Activated naive CD8-positive, alpha-beta T cell treated with anti-CD3 and anti-CD28 coated beads, Interleukin-2, amount 50 U/mL, for 24 hours (primary cell): ENCODE data around the gene FIGNL1.
A peak's percentile ranks its signal among the peaks of the same experiment; 100 is the strongest.

Experiments
- ATAC-seq: fragments of 150-1000 bp; cut with Tn5 transposase; one replicate; pipeline ENCODE4 v1.10.0; 2021
- DNase-seq: peaks from one replicate; pipeline ENCODE4 v3.0.0; 2021
- H3K27ac Mint-ChIP-seq: one replicate; pipeline ENCODE4 v1.8.0; 2021; ENCODE audit warnings: mild to moderate bottlenecking, mixed read lengths
- H3K27me3 Mint-ChIP-seq: one replicate; pipeline ENCODE4 v1.8.0; 2021; ENCODE audit warnings: mixed read lengths
- H3K36me3 Mint-ChIP-seq: one replicate; pipeline ENCODE4 v1.8.0; 2021; ENCODE audit warnings: low read depth, mixed read lengths
- H3K4me1 Mint-ChIP-seq: one replicate; pipeline ENCODE4 v1.8.0; 2021; ENCODE audit warnings: mixed read lengths
- H3K4me3 Mint-ChIP-seq: one replicate; pipeline ENCODE4 v1.8.0; 2021; ENCODE audit warnings: mild to moderate bottlenecking, moderate library complexity, mixed read lengths
- H3K9me3 Mint-ChIP-seq: one replicate; pipeline ENCODE4 v1.8.0; 2021; ENCODE audit warnings: mixed read lengths

The FIGNL1 gene

DNA sequence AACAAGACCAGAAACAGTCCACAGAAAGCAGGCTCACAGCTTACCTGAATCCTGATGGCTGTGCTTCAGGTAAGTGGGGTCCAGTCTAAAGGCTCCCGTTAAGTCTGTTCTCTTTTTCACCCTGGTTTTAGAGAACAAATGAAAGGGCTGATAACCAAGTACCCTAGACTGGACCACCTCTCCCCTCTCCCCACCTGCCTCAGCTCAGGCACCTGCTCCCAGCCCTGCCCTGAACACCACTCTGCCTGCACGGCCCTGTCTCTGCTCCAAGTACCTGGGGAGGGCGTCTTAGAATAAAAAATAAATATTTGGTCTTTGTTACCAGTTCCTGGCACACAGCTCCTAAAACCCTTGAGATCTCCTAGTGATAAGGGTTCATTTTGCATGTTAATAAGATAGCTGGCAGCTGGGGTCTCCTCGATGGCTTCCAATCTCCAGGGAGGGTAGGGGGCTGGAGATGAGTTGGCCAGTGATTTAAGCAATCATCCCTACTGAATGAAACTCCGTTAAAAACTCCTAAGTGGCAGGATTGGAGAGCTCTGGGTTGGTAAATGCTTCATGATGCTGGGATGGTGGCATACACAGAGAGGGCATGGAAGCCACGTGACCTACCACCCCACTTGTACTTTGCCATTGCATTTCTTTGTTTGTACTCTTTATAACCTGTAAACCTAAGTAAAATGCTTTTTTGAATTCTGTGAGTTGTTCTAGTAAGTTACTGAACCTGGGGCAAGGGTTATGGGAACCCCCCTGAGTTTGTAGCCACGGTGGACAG, 29.8 kb upstream of the FIGNL1 start:
- Mint-ChIP-seq H3K27me3 (no peaks in the 10 kb centered on the region), H3K4me1 (peaks cover under 1% of the 10 kb centered on the region), H3K27ac (no peak overlapping the region), H3K36me3 (no peaks in the 10 kb centered on the region), H3K4me3 (no peak overlapping the region), H3K9me3 (no peaks in the 10 kb centered on the region)
- ATAC-seq, result no peak
- no peak for DNase-seq

DNA sequence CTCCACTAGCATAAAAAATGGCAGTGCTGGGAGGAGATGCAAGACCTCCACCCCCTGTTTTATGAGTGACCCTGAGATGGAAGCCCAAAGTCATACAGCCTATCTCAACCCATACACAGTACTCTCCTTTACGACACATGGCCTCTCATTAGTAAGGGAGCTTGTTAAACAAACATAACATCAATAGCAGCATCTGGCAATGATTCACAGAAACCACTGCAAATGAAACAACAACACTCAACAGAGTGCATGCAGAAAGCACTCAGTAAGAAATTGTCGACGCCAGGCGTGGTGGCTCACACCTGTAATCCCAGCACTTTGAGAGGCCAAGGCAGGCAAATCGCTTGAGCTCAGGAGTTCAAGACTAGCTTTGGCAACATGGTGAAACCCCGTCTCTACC, 27.5 kb upstream of the FIGNL1 start:
- H3K4me1 Mint-ChIP-seq, result peaks cover 3% of the 10 kb centered on the region
- no peaks in the 10 kb centered on the region for H3K36me3 Mint-ChIP-seq
- H3K27ac Mint-ChIP-seq, result no peak overlapping the region
- ATAC-seq (no peak), DNase-seq (no peak)
- H3K4me3 Mint-ChIP-seq, result no peak overlapping the region
- H3K9me3 Mint-ChIP-seq, result no peaks in the 10 kb centered on the region
- no peaks in the 10 kb centered on the region for H3K27me3 Mint-ChIP-seq

DNA sequence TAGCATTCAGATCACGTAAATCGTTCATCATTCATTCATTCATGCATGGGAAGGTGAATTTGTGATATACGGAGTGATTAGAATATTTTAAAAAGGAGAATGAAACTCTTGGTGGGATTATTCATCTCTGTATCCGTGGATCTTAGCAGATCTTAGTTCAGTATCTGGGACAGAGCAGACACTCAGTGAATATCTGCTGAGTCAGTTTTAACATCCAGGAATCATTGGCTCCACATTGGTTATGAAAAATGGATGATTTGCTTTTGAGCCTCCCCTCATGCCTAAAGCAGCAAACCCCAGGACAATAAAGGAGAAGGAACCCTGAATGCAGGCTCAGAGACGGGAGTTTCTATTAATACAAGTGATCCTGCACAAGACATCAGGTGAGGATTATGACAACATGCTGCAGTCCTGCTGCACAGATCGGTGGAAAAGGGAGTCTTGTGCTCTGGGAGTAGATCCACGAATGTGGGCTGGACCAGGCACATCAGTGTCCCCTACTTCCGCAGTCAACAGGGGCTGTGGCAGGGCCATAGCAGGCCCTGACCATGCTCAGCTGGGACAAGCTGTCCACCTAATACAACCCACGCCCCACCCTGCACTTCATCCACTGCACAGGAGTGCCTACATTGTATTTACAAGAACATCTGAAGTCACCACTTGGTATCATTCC, 26.9 kb upstream of the FIGNL1 start:
- H3K4me3 Mint-ChIP-seq, result no peak overlapping the region
- ATAC-seq, result no peak
- H3K27me3 Mint-ChIP-seq, result no peaks in the 10 kb centered on the region
- H3K4me1 Mint-ChIP-seq, result peaks cover 3% of the 10 kb centered on the region
- no peaks in the 10 kb centered on the region for H3K36me3 Mint-ChIP-seq
- no peak for DNase-seq
- no peak overlapping the region for H3K27ac Mint-ChIP-seq
- no peaks in the 10 kb centered on the region for H3K9me3 Mint-ChIP-seq

- no peak overlapping the region for H3K4me3 Mint-ChIP-seq
- no peaks in the 10 kb centered on the region for H3K27me3 Mint-ChIP-seq
- H3K36me3 Mint-ChIP-seq, result no peaks in the 10 kb centered on the region
- H3K27ac Mint-ChIP-seq, result no peak overlapping the region
- peak; percentile 53 for ATAC-seq
- no peaks in the 10 kb centered on the region for H3K9me3 Mint-ChIP-seq
- peaks cover 3% of the 10 kb centered on the region for H3K4me1 Mint-ChIP-seq
- DNase-seq, result no peak
Measured at GRCh38 chr7:50475340-50475739, 25.2 kb upstream of the FIGNL1 start.

DNA sequence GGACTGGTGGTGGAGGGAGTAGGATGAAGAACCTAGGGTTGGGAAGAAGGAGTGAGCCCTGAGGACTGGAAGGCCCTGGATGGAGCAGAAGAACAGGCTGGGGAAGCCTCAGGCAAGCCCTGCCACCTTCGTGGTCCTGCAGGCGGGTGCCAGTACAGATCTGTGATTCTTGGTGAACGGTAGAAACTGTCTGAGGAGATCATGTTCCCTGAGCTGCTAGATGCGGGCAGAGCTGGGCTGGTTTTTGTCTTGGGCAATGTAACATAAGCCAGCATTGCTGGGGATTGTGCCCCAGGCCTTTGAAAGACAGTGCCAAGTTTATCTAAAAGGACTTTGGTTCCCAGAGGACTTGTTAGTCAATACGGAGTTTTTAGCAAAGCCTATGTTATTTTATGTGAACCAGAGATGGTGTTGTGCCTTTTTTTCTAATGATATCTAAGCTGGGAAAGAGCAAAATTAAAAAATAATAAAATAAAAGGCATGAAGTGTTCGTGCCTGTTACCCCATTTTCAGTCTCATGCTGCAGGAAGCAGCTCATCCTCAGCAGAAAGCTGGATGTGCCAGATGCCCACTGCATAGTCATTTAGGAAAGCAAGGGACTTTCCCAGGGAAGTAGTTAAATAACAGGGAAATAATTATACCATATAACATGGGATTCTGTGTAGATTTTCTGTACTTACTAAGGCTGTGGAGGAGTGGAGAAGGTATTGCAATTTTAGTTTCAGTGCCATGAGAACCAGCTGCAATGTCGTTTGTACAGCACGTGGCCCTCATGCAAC, 24.4 kb upstream of the FIGNL1 start:
- DNase-seq (no peak), ATAC-seq (no peak)
- H3K4me3 Mint-ChIP-seq, result no peak overlapping the region
- H3K36me3 Mint-ChIP-seq, result no peaks in the 10 kb centered on the region
- H3K4me1 Mint-ChIP-seq, result peaks cover 3% of the 10 kb centered on the region
- no peaks in the 10 kb centered on the region for H3K9me3 Mint-ChIP-seq
- H3K27me3 Mint-ChIP-seq, result no peaks in the 10 kb centered on the region
- no peak overlapping the region for H3K27ac Mint-ChIP-seq

- Mint-ChIP-seq H3K4me3 (no peak overlapping the region), H3K27me3 (no peaks in the 10 kb centered on the region), H3K27ac (no peak overlapping the region), H3K9me3 (no peaks in the 10 kb centered on the region), H3K36me3 (no peaks in the 10 kb centered on the region), H3K4me1 (peaks cover 3% of the 10 kb centered on the region)
- ATAC-seq, result no peak
- DNase-seq, result no peak
Measured at GRCh38 chr7:50473531-50473930, 23.4 kb upstream of the FIGNL1 start.

DNA sequence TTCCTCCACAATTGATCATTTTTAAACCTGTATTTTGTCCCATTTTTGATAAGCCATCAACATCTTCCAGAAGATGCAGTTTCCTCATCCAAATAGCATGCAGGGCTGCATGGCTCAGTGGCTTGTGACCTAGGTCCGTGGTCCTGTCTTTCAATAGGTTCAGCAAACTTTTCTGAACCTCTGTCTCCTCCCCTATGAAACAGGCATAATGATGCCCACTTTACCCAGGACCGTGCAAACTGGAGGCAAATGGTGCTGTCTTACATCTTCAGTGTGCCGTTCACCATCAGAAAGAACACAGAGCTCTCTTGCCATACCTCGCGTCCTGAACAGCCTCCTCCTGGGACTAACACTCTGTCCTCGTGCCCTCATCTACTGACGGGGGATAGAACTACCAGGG, 22.3 kb upstream of the FIGNL1 start:
- Mint-ChIP-seq H3K9me3 (no peaks in the 10 kb centered on the region), H3K4me1 (peaks cover 13% of the 10 kb centered on the region), H3K4me3 (no peak overlapping the region), H3K27me3 (peaks cover 2% of the 10 kb centered on the region), H3K27ac (no peak overlapping the region), H3K36me3 (no peaks in the 10 kb centered on the region)
- ATAC-seq (no peak), DNase-seq (no peak)

DNA sequence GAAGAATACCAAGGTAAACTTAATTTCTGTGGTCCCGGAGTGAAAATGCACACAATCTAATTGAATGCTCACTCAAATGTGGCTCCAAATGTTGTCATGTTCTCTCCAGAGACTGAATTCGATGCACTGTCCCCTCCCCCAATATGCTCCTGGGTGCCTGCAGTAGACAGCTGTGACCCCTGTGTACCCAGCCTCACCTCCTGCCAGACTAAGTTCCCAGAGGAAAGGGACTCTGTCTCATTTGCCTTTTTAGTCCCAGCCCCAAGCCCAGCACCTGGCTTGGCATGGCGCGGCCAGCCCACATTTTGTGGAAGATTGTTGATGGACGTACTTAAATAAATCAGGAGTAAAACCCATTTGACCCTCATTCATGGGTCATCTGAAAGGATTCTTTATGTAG, 21.8 kb upstream of the FIGNL1 start:
- Mint-ChIP-seq H3K4me3 (no peak overlapping the region), H3K9me3 (no peaks in the 10 kb centered on the region), H3K36me3 (no peaks in the 10 kb centered on the region), H3K27ac (no peak overlapping the region), H3K4me1 (peaks cover 14% of the 10 kb centered on the region), H3K27me3 (peaks cover 2% of the 10 kb centered on the region)
- no peak for ATAC-seq
- DNase-seq, result no peak

DNA sequence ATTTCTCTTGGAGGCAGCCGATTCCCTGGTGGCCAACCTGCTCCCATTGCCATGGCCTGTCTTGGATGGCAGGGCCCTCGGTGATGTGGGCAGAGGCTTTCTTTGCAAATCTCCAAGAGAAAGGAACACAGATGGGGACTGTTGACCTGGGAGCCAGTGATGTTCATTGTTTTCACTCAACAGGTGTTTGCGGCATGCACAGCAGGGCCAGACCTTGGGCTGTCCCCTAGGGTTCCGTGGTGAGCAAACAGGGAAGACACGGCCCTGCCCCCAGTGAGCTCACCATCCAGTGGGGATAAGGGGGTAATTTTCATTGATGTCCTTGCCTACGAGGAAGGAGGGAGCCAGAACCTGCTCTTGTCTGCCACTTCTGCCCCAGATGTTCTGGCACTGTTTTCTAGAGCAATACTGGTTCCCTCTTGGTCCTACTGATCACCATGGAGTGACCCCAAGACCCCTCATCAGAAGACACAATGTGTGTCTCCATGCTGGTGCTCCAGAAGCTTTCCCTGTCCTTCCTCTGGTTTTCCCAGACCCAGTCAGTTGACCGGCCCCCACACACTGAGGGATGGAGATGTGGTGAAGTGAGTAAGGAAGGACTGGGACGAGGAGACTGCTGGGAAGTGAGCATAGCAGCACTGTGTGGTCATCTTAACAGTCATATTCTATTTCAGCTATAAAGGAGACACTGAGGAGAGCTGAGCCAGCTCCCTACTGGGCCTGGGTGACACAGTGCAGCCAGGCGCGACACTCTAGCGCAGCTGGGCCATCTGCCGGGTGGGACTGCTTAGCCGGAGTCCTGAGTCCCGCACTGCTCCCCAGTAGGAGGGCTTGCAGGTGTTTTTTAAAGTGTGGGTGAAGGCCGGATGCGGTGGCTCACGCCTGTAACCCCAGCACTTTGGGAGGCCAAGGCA, 20.4 kb upstream of the FIGNL1 start:
- ATAC-seq (no peak), DNase-seq (no peak)
- Mint-ChIP-seq H3K4me3 (no peak overlapping the region), H3K27ac (no peak overlapping the region), H3K4me1 (peaks cover 14% of the 10 kb centered on the region), H3K9me3 (no peaks in the 10 kb centered on the region), H3K27me3 (peaks cover 2% of the 10 kb centered on the region), H3K36me3 (no peaks in the 10 kb centered on the region)

- ATAC-seq, result no peak
- no peaks in the 10 kb centered on the region for H3K9me3 Mint-ChIP-seq
- H3K27me3 Mint-ChIP-seq, result peaks cover 2% of the 10 kb centered on the region
- H3K27ac Mint-ChIP-seq, result no peak overlapping the region
- H3K4me1 Mint-ChIP-seq, result peaks cover 11% of the 10 kb centered on the region
- no peak overlapping the region for H3K4me3 Mint-ChIP-seq
- no peak for DNase-seq
- H3K36me3 Mint-ChIP-seq, result no peaks in the 10 kb centered on the region
Measured at GRCh38 chr7:50469181-50469580, 19.0 kb upstream of the FIGNL1 start.

- peak; percentile 83 for DNase-seq
- ATAC-seq, result peak; percentile 87
- Mint-ChIP-seq H3K4me1 (peaks cover 11% of the 10 kb centered on the region), H3K9me3 (no peaks in the 10 kb centered on the region), H3K4me3 (peak overlapping the region; percentile 39), H3K36me3 (no peaks in the 10 kb centered on the region), H3K27me3 (peaks cover 2% of the 10 kb centered on the region), H3K27ac (peak overlapping the region; percentile 60)
Measured at GRCh38 chr7:50467817-50468610, 17.9 kb upstream of the FIGNL1 start.

GRCh38 chr7:50466815-50467585, 16.9 kb upstream of the FIGNL1 start:
- peak overlapping the region; percentile 25 for H3K4me3 Mint-ChIP-seq
- no peak overlapping the region for H3K27ac Mint-ChIP-seq
- DNase-seq (no peak), ATAC-seq (no peak)
- H3K36me3 Mint-ChIP-seq, result no peaks in the 10 kb centered on the region
- H3K9me3 Mint-ChIP-seq, result no peaks in the 10 kb centered on the region
- H3K4me1 Mint-ChIP-seq, result peaks cover 11% of the 10 kb centered on the region
- H3K27me3 Mint-ChIP-seq, result peaks cover 2% of the 10 kb centered on the region

DNA sequence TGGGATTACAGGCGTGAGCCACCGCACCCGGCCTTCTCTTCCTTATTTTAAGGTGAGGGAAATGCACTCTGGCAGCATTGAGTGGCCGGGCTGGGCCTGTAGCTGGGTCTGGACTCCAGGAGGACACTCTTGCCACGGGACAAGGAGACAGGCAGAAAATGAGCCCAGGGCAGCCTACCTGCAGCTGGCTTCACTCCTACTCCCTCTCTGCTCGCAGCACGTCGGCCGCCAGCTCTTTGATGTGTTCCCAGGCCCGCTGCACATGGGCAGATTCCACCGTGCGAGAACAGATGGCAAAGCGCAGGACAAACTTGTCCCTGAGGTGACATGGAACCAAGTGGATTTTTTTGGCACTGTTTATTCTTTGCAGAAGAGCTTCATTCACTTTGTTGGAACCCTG, 12.9 kb upstream of the FIGNL1 start:
- H3K36me3 Mint-ChIP-seq, result no peaks in the 10 kb centered on the region
- DNase-seq (no peak), ATAC-seq (no peak)
- H3K27ac Mint-ChIP-seq, result no peak overlapping the region
- peaks cover under 1% of the 10 kb centered on the region for H3K27me3 Mint-ChIP-seq
- no peaks in the 10 kb centered on the region for H3K9me3 Mint-ChIP-seq
- H3K4me1 Mint-ChIP-seq, result peaks cover 10% of the 10 kb centered on the region
- no peak overlapping the region for H3K4me3 Mint-ChIP-seq
